Body of pancreas (tissue), 4 donors: ENCODE results near the gene MAP3K6. TPM values are rescaled to one million over a fixed set of nuclear protein-coding genes. Genes with fewer than 3 reads are reported as not detected.

Experiments
- ATAC-seq: fragments of 150-250 bp; one replicate; pipeline ENCODE4 v1.9.1; 2016
- DNase-seq, 4 donors: peaks; one replicate each; pipeline ENCODE4 v3.0.0-alpha.2; 2019
- H3K27ac ChIP-seq, 4 donors: fragments of 200-600 bp; sonication (generic); 1 replicate in 3 of 4; 2 replicates in 1 of 4; pipeline versions ENCODE4 v1.5.1 to v1.6.1; 2016 to 2019; ENCODE audit warnings: mild to moderate bottlenecking in 1 of 4, mixed read lengths in 1 of 4, moderate library complexity in 1 of 4
- H3K27me3 ChIP-seq, 2 donors: fragments of 200-600 bp; sonication (generic); one replicate each; pipeline ENCODE4 v1.6.0; 2016; ENCODE audit warnings: mild to moderate bottlenecking in 1 of 2
- H3K36me3 ChIP-seq, 2 donors: fragments of 200-600 bp; sonication (generic); replicated peaks in 1 of 2; 2 replicates each; pipeline ENCODE4 v1.5.1; 2016; ENCODE audit warnings: low read depth in 2 of 2; ENCODE audit not compliant: insufficient read depth in 1 of 2
- H3K4me1 ChIP-seq: fragments of 200-600 bp; sonication (generic); one replicate; pipeline ENCODE4 v1.6.0; 2016
- H3K4me3 ChIP-seq, 2 donors: fragments of 200-600 bp; sonication (generic); 1 replicate in 1 of 2; 2 replicates in 1 of 2; pipeline ENCODE4 v1.5.1; 2016 to 2019
- H3K9me3 ChIP-seq, 3 donors: fragments of 200-600 bp; sonication (generic); 1 replicate in 2 of 3; 2 replicates in 1 of 3; pipeline ENCODE4 v1.5.1; 2016
- CTCF ChIP-seq, 7 experiments: fragments of 450-650 bp in 4 of 7; fragments of 200-600 bp in 3 of 7; sonication (generic) in 3 of 7; IDR thresholded peaks; one replicate each; pipeline ENCODE4 v1.5.1; 2016 to 2019; ENCODE audit warnings: antibody characterized with exemption in 7 of 7
- POLR2A ChIP-seq, 3 donors: fragments of 450-650 bp; IDR thresholded peaks; one replicate each; pipeline ENCODE4 v1.6.1; 2016; ENCODE audit warnings: antibody characterized with exemption in 3 of 3, mild to moderate bottlenecking in 2 of 3
- WGBS, 2 donors: methylation state at CpG; one replicate each; pipeline ENCODE4 v1.1.5; 2017; 5-methylcytosine and 5-hydroxymethylcytosine counted together
- intact Hi-C: fragments of 100-400 bp; cut with DNase I; formaldehyde crosslinking; loops from one replicate; pipeline ENCODE4 v1.15.1; 2023
- total RNA-seq, 2 donors: library from RNA; depleted of rRNA; stranded (reverse); fragments of >200 nt; gene quantifications; one replicate each; pipeline ENCODE4 v1.1.0, GENCODE V29; 2016

The MAP3K6 gene
- total RNA-seq, 2 donors from 2014 or later, result 28.8 to 31.3 TPM

GRCh38 chr1:27359822-27360158, 7.0 kb downstream of the MAP3K6 start:
- intact Hi-C loops, result loop anchor here (5.0 kb wide), 1 partner anchor 33 kb away; the partner anchor contains the start of gene GPR3
- ATAC-seq, result no peak
- Histone ChIP-seq H3K36me3 (no peaks in the 10 kb centered on the region), H3K27me3 (no peaks in the 10 kb centered on the region), H3K27ac (no peak overlapping the region), H3K4me1 (peaks cover 24% of the 10 kb centered on the region), H3K4me3 (no peak overlapping the region), H3K9me3 (no peaks in the 10 kb centered on the region)
- WGBS, 2 donors, result 50 to 68% methylated on average over 9 of the region's 9 CpGs
- TF ChIP-seq POLR2A (IDR thresholded peaks at IDR 0.05), result no peak
- TF ChIP-seq CTCF (IDR thresholded peaks at IDR 0.05), result no peak
- no peak for DNase-seq

GRCh38 chr1:27358928-27359313, 7.8 kb downstream of the MAP3K6 start:
- no peaks in the 10 kb centered on the region for H3K36me3 ChIP-seq
- no peak for DNase-seq

GRCh38 chr1:27358038-27358927, 8.5 kb downstream of the MAP3K6 start:
- peaks cover 22% of the 10 kb centered on the region for H3K4me1 ChIP-seq
- 82 to 91% methylated on average over 9 to 21 of the region's 21 CpGs for WGBS, 2 donors
- H3K27ac ChIP-seq, result no peak overlapping the region
- TF ChIP-seq CTCF (IDR thresholded peaks at IDR 0.05), result no peak
- no peak for TF ChIP-seq POLR2A (IDR thresholded peaks at IDR 0.05)
- no peaks in the 10 kb centered on the region for H3K27me3 ChIP-seq
- no peak overlapping the region for H3K4me3 ChIP-seq
- DNase-seq (no peak), ATAC-seq (no peak)
- H3K9me3 ChIP-seq, result no peaks in the 10 kb centered on the region
- no peaks in the 10 kb centered on the region for H3K36me3 ChIP-seq
- intact Hi-C loops, result loop anchor here (5.0 kb wide), 1 partner anchor 34 kb away; the partner anchor contains the start of gene GPR3

More at GRCh38 chr1:27358928-27359313, 7.8 kb downstream of the MAP3K6 start:
- 94 to 98% methylated on average over 5 of the region's 5 CpGs for WGBS, 2 donors
- no peaks in the 10 kb centered on the region for H3K9me3 ChIP-seq
- H3K27me3 ChIP-seq, result no peaks in the 10 kb centered on the region
- H3K27ac ChIP-seq, result no peak overlapping the region
- H3K4me3 ChIP-seq, result no peak overlapping the region
- ATAC-seq, result no peak
- intact Hi-C loops, result loop anchor here (5.0 kb wide), 1 partner anchor 33 kb away; the partner anchor contains the start of gene GPR3
- TF ChIP-seq CTCF (IDR thresholded peaks at IDR 0.05) (no peak), POLR2A (IDR thresholded peaks at IDR 0.05) (no peak)
- H3K4me1 ChIP-seq, result peaks cover 22% of the 10 kb centered on the region

- H3K27me3 ChIP-seq, result no peaks in the 10 kb centered on the region
- DNase-seq (peak; percentile 83 to 86 (median 83)), ATAC-seq (peak; percentile 86)
- peak overlapping the region in 1 of 4 donors; percentile 17 for H3K27ac ChIP-seq
- H3K4me3 ChIP-seq, result no peak overlapping the region
- peaks cover 22% of the 10 kb centered on the region for H3K4me1 ChIP-seq
- TF ChIP-seq CTCF (IDR thresholded peaks at IDR 0.05) (peak; percentile 95 to 99 (median 96)), POLR2A (IDR thresholded peaks at IDR 0.05) (no peak)
- 13% methylated on average over 40 of the region's 40 CpGs; no CpG with 5 or more reads in 1 of the 2 donors for WGBS, 2 donors
- no peaks in the 10 kb centered on the region for H3K36me3 ChIP-seq
- H3K9me3 ChIP-seq, result no peaks in the 10 kb centered on the region
- intact Hi-C loops, result loop anchor here (5.0 kb wide), 1 partner anchor 35 kb away; the partner anchor contains the start of gene GPR3
Measured at GRCh38 chr1:27357281-27358037, 9.3 kb downstream of the MAP3K6 start.
